Islet of Langerhans (tissue), 1 donor: Measurements from ENCODE around the gene PPP3CB.

ENCODE experiments used
- FAIRE-seq: peaks from one replicate; lab custom pipeline; 2011; peaks lifted over from hg19 to GRCh38; lab: Jason Lieb, UNC

Gene PPP3CB

DNA sequence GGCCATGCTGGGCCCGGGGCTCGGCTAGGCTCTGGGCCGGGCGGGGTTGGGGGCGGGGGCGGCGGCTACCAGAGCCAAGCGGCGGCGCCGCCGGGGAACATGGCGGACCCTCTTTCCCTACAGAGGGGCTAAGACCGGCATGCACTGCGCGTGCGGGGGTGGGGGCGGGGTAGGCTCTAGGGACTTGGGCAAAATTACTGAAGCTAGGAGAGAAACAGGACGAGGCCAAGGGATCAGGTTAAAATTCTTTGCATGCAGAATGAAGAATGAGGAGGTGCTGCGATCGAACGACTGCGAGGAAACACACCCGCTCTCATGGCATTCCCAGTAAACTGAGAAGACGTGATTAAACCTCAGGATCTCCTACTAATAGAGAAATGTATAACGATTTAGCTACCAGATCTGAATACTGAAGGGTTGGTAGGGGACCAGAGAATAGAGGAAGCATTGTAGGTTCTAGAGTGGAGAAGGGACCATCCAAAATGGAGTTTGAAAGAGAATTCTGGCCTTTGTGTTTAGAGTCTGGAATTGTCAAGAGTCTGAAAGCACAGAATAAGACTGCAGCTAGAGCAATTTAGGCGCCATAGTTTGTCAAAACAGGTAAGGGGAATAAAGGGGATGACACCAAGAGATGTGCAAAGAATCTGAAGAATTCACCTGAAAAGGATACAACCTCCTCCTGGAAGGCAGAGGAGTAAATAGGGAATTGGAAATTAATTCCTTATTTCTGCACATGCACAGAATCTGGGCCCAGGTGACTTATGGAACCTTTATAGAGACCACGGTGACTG lies at the start of gene PPP3CB:
PPP3CB (minus strand) TSS at position 141 of the 791 bp plus-strand sequence; CDS start at position 6, 135 bp downstream.
- peak; percentile 17 for FAIRE-seq

DNA sequence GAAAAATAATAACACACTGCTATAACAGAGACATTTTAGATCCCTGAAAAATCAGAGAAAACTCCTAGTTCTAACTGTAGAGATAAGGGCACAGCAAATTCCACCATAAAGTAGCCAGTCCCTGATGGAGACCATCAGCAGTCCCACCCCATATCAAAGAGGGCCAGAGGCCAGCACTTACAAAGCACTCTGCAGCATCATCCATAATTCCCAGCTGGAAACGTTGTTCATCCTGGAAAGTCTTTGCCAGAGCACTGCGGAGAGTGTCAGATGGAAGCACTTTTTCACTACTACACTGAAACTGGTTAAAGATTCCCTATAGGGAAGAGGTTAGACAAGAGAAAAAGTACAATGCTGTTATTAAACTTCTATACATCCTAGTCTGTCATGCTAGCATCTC lies 49.5 kb upstream of the PPP3CB start:
- no peak for FAIRE-seq

DNA sequence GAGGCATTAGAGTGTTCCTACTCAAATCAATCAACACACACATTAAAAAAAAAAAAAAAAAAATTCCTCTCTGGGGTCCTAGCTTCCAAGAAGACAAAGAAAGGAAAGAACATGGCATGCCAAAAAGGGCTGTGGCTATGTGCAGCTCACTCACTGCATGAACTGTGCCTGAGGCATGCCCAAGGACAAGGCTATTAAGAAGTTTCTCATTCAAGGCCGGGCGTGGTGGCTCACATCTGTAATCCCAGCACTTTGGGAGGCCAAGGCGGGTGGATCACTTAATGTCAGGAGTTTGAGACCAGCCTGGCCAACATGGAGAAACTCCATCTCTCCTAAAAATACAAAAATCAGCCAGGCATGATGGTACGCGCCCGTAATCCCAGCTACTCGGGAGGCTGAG lies 41.9 kb upstream of the PPP3CB start:
- FAIRE-seq: no peak

DNA sequence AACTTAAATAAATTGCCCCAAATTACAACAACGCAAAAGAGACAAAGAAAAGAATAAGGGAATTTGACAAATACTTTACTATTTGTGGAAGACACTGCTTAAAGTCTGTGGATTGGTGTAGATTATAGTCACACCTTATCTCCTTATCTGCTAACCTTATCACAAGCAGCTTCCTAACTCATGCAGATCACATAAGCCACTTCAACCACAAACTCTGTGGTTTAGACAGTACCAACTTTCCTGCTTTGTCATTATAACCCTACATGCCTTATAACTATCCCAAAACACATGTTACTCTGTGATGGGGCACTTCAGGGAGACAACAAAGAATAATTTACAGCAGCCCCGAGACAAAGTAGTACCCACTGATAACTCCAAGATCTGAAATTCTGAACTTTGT lies 41.5 kb upstream of the PPP3CB start:
- FAIRE-seq: no peak

DNA sequence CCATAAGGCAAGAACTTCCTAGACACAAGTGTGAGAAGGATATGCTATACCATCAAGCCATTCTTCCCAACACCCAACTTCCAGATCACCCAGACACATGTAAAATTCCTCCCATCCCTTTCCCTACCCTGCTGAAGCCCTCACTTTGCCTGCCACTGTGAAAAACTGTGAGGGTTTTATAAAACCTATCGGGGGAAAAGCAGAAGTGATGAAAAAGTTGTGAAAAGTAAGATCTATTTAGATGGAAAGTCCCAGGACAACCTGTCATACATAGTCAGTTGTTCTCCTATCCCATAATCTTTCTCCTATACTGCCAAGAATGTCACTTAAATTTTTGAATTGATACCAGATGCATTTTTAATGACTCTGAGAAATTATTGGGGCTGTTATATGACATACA lies 39.0 kb upstream of the PPP3CB start:
- FAIRE-seq: no peak

DNA sequence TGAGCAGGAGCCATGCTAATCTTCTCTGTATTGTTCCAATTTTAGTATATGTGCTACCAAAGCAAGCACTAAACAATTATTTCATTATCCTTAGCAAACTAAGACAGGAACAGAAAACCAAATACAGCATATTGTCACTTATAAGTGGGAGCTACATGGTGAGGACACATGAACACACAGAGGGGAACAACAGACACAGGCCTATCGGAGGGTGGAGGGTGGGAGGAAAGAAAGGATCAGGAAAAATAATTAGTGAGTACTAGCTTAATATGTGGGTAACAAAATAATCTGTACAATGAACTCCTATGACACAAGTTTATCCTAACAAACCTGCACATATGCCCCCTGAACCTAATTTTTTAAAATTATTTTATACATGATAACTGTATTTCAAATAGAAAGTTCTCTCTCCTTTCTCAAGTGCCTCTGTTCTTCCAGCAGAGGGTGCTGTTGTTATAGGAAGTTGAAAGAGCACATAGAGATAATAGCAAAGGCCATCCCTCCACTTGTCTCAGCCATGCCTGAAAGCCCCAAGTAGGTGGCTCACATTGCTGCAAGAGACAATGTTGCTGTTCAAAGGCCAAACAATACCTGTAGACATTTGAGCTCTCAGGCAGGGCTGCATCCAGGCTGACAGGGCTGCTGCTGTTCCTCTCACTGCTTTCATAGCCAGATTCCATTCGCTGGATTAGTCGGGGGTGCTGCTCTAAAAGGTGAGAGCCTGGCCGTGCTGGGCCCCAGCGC lies 33.4 kb upstream of the PPP3CB start:
- peak; percentile 99 for FAIRE-seq

DNA sequence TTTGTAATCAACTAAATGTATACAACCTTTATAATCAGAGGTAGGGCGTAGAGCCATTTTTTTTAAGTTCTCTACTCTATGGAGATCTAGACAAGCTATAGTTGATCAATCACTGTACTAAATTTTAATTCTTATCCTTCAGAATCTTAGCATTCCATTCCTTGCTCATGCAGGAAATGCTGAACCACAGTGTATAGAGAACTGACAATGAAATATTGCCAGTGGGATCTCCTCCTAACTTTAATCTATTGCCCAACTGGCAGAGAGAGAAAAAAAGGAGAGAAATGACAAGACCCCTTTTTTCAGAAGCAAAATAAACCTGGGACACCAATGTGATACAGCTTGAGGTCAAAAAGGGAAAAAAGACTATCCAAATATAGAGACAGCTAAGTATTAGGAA lies 26.4 kb upstream of the PPP3CB start:
- no peak for FAIRE-seq

DNA sequence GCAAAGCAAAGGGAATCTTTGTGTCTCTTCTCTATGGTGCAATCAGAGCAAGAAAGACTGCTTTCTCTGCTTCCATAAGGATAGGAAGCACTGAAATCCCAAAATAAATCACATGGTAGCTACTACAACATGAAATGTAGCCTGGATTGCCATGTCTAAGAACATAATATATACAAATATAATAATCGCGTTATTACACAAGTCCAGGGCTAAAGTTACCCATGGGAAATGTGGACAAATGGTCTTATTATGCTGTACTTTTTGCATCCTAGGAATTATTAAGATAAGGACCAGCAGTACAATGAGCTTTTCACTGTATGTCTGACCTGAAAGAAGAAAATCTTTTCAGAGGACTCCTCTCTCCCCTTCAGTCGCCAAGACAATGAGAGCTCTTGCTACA lies 23.5 kb upstream of the PPP3CB start:
- FAIRE-seq: no peak

DNA sequence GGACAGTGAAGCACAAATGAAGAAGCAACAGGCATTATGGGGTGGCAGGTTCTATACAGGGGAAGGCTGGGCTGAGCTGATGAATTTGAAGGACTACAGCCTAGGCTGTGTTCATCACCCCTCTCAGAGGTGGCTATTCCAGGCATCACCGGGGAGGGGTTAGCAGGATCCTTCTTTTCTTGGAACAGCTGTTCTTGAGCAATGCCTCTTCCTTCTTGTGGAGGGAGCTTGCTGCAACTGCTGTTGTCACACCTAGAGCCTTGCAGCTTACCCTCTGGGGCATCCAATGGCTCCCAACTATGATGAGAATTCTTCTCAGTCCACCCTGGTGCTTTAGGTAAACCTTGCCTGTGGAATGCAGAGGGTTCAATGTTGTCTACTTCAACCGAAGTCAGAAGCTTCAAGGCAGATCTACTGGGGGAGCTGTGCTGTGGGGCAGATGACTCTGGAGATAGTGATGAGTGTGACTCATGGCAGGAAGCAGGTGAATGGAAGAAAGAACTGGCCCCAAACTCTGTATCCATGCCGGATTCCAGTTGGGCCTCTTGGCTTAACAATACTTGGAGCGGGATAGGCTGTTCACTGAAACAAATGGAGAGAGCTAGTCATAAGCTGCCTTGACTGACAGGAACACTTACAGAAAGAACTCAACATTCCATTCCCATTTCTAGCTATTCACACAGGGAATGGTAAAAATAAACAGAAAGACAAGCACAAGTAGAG lies 21.5 kb upstream of the PPP3CB start:
- no peak for FAIRE-seq

DNA sequence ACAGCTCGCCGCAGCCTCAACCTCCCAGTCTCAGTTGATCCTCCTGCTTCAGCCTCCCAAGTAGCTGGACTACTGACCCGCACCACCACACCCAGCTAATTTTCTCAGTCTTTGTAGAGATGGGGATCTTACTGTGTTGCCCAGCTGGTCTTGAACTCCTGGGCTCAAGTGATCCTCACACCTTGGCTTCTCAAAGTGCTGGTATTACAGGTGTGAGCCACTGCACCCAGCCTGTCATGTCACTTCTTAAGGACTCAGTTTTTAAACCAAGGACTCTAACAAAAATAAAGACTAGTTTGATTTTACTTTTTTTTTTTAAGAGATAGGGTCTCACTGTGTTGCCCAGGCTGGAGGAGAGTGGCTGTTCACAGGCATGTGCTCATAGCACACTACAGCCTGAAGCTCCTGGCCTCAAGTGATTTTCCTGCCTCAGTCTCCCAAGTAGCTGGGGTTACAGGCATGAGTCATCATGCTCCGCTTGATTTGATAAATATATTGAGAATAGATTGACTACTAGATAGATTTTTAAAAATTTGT lies 16.5 kb upstream of the PPP3CB start:
- FAIRE-seq: no peak

DNA sequence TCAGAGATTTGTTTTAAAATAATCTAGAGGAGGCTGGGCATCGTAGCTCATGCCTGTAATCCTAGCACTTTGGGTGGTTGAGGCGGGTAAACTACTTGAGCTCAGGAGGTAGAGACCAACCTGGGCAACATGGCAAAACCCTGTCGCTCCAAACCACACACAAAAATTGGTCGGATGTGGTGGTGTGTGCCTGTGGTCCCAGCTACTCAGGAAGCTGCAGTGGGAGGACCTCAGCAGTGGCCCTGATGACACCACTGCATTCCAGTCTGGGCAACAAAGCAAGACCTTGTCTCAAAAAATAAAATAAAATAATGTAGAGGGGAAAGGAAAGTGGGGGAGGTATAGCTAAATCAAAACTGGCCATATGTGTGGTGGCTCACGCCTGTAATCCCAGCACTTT lies 13.9 kb upstream of the PPP3CB start:
- no peak for FAIRE-seq

DNA sequence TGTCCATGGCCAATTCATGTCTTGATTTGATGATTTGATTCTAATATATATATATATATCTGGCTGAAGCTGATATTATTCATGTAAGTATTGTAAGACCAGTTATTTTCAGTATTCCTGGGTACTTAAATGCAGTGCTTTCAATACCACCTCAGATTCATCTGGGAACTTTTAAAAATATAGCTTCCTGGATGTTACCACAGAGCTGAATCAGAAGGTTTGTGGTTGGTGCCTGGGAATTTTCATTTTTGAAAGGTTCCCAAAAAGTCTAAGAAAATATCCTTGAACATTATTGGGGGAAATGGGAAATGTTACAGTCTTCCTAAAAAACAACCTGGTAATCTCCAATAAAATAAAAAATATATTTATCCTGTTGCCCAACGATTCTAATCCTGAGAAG lies 10.7 kb upstream of the PPP3CB start:
- no peak for FAIRE-seq

DNA sequence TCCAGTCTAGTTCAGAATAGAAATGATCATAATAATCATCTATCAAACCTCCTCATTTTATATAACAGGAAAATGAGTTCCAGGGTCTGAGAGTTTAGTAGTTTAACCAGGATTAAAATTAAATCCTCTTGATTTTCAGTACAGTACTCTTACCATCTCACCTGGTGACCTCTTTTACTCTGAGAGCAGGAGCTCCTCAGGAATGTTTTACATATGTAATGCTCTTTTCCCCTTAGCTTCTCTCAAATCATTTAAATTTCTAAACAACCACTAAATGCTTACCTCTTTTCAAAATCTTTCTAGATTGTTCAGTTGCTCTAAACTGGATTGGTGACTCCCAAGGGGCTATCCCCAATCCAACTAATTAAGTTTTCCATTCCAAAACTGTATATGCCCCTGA lies 10.2 kb upstream of the PPP3CB start:
- no peak for FAIRE-seq

DNA sequence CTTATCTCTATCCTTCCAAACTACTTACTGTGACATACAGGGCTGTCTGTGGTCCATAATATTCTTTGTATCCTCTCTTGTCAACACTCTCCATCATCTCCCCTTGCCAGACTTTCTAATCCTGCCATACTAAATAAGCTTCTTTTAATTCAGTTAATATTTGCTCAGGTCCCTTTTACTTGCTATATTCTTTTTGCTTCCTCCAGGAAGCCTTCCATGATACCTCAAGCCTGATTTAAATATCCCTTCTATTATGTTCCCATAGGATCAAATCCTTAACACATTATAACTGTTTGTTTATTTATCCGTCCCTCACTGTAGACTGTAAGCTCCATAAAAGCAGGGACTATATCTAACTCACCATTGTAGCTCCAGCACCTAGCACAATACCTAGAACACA lies 7.2 kb upstream of the PPP3CB start:
- no peak for FAIRE-seq

DNA sequence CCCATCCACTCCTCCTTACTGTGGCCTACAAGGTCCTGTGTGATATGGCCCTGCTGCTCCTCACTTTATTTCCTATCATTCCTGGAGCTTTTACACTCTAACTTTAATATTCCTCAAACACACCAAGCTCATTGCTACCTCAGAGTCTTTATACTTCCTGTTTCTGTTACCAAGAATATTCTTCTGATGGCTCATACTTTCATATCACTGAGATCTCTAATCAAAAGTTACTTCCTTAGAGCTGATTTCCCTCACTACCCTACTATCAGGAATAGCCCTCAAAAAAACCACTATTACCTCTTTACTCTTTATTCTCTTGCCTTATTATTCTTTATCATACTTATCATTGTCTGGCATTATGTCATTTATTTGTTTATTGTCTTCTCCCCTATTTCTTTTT lies 5.8 kb upstream of the PPP3CB start:
- FAIRE-seq: no peak

DNA sequence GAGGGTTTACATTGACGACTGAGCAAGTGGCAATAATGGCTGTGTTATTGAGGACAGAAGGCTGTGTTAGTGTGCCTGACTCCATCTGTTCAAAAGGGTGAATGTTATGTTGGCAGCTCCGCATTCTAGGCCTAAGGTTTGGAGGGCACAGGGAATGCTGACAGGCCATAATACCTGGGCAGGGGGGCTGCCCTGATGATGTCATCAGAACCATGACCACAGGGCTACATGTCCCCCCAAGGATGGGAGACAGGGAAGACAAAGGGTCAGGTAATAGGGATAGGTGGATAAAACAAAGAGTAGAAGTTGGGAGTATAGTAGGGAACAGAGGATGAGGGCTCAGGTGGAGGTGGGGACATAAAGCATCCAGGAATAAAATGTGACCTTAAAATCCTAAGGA lies 1.8 kb upstream of the PPP3CB start:
- FAIRE-seq: no peak

DNA sequence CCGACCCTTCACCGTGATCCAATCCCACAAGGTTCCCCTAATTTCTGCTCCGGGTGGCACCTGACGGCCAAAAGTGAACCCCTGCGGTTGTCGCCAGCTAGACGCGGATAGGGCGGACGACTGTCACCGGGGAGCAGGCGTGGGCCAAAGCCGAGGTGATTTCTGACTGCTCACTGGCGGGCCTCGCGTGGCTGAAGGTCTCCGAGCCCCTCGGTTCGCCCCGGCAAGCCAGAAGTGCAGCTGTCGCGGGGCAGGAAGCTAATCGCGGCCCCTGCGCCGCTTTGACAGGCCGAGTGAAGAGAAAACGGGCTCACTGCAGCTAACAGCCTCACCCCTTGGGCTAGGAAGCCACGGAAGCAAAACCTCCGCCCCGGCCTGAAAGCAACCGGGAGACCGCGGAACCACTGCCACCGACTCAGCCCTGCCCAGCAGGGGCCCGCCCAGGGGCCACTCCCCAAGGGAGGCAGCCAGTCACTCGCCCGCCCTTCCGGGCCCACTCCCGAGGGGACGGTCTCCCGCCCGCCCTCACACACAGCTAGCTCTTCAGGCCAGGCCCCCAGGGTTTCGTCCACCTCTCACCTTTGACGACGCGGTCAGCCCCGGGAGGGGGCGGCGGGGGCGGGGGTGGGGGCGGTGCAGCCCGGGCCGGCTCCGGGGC lies 469 bp downstream of the PPP3CB start:
- FAIRE-seq: no peak

DNA sequence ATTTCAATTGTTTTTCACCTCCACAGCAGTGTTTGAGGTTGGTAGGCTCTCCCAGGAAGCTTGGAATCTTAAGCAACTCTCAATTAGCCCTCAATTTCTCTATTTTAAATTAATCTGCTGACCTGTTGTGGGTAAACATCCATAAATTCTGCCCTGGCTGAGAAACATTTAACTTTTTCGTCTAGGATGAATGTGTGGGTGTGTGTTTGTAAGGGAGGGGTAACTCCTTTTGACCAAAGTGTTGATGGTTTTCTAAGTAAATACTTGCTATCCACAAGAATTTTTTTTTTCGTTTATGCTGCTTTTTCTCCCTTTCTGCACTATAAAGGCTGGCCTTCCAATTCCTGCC lies 973 bp downstream of the PPP3CB start:
- no peak for FAIRE-seq

DNA sequence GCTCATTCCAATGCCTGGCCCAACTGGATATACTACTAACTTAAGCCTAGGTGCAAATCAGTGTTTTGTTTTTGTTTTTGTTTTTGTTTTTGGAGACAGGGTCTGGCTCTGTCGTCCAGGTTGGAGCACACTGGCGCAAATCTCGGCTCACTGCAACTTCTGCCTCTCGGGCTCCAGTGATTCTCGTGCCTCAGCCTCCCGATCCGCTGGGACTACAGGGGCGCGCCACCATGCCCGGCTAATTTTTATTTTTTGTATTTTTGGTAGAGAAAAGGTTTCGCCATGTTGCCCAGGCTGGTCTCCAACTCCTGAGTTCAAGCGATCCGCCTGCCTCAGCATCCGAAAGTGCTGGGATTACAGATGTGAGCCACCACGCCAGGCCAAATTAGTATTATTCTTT lies 1.6 kb downstream of the PPP3CB start:
- no peak for FAIRE-seq

DNA sequence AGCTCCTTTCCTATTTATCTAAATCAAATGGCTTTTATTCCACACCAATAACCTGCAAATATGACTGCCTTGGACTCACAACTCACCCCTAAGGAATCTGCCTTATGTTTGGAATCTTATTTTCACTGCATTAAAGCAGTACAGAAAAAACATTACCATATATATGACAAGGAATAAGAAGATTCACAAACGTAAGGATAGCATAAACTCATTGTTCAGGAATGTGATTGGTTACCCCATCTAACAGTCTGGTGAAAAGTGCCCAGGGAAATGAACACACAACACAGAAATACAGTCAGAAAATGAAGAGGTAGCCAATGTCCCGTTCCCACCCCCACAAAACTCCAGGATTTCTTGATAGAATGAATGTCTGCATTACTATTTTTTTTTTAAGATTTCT lies 2.0 kb downstream of the PPP3CB start:
- FAIRE-seq: no peak

DNA sequence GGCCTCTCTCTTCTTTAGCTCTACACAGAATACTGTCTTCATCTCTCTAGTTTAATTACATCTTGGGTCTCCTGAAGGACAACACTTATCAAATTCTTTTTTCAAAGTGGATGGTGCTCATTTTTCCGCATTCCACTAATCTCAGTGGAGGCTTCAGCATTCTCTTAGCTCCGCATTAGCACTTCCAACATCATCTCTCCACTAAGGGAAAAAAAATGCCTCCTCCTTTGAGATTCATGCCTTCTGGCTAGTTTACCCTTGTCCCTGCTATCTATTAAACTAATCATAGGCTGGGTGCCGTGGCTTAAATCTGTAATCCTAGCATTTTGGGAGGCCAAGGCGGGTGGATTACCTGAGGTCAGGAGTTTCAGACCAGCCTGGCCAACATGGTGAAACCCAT lies 9.2 kb downstream of the PPP3CB start:
- no peak for FAIRE-seq

DNA sequence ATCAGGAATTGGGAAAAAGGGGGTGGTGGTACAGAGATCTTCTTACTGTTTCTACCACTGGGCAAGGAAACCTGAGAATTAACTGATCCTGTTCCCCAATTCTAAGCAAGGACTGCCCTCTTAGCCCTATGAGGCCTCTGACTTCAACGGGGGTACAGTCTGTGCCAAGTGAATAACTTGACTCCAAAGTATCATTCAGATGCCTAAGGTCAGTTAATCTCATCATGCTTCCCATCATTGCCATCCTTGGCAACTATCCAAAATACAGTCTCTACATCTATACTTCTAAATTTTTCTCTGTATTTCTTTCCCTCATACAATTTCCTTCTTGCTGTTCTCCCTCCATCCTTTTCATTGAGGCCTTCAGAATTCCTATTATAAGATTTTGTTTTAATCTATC lies 10.5 kb downstream of the PPP3CB start:
- FAIRE-seq: no peak

DNA sequence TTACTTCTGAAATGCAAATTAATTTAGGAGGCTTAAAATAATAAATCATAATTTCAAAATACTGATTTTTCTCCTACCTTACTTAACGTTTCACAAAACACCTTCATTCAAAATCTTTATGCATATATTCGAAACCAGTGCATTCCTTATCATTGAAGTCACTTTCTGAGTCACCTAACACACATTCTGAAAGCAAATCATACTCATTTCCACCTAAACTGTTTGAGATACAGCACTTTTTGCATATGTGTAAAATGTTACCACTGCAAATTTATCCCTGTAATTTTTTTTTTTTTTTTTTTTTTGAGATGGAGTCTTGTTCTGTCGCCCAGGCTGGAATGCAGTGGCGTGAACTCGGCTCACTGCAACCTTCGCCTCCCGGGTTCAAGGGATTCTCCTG lies 15.7 kb downstream of the PPP3CB start:
- FAIRE-seq: no peak
